HG03045 (cell line): ENCODE data around the gene ZBTB3.
"Not testable (repeated sequence)": the region's sequence is repeated elsewhere in the genome, so short reads cannot be mapped to it uniquely, and the experiment has no call there.

Experiments used
- ATAC-seq: cut with Tn5 transposase; IDR thresholded peaks from one replicate; pipeline ENCODE4 v1.9.1; 2021; ENCODE audit warnings: mild to moderate bottlenecking, moderate library complexity; ENCODE audit not compliant: unreplicated experiment

ZBTB3 gene

DNA sequence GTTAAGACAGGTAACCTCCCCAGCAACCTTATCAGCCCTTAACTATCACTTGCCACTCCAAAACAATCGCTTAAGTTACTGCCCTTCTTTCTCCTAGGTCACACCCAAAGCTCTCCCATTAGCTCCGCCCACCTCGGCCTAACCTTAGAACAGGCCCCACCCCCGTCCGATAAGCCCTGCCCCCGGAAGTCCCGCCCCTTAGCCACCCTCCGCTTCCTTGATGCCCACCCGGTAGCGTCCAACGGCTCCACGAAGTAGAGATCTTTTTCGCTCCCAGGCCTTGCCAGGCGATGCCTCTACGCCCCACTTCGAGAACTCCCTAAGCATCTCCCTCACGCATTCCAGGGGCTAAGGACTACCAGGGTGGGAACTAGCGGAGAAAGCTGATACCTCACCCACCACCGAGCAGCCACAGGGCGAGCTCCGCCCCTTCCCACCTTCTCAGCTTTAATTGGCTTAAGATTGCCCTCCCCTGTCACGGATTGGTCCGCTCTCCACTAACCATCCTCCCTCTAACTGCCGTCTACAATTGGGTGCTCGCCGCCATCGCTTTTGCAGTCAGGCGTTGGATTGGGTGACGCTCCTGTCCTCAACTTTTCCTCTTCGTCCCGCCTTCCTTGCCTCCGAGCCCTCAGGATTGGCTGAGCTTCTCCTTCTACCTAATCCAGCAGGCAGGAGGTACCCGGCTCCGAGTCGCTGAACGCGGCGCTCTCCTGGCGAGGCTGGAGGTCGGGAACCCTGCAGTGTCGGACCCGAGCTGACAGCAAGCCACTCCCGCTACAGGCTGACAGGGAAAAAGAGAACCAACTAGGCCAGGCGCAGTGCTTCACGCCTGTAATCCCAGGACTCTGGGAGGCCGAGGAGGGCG, at the start of gene ZBTB3:
ZBTB3 (minus strand) TSS at position 425 of the 868 bp plus-strand sequence. CDS start 496 bp downstream, outside the sequence.
- peak; percentile 96 for ATAC-seq

DNA sequence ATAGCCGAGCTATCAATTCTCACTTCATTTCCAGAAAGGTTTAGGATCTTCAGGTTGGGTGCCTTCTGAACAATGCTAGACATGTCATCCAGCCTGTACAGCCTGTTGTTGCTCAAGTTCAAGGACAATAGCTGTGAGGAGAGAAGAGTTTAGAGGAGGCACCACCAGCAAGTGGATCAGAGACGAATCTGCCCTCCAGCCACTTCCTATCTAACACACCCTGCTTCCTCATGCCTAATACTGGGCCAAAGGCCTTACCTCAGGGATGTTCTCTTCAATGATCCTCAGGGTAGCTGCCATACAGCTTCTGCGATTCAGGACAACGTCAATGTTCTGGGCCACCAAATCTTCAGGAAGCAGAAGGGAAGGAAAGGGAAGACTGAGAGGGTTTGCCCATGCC, 47.1 kb upstream of the ZBTB3 start:
- ATAC-seq = no peak

DNA sequence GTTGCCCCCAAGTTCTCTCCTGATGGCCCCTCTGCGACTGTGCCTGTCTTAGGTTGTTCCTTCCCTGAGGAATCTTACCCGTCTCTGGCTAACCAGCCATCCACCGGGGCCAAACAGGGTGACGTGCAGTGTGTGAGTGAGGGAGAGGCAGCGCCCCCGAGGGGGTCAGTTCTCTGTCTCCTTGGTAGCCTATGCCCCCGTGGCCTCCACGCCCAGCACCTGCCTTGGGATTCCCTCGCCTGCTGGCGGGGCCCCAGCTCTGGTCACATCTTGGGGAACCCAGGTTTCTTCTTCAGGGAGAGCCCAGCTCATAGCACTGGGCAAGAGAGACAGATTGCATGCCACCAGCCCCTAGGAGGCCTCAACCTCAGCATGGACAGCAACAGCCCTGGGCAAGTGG, 45.5 kb upstream of the ZBTB3 start:
- no peak for ATAC-seq

DNA sequence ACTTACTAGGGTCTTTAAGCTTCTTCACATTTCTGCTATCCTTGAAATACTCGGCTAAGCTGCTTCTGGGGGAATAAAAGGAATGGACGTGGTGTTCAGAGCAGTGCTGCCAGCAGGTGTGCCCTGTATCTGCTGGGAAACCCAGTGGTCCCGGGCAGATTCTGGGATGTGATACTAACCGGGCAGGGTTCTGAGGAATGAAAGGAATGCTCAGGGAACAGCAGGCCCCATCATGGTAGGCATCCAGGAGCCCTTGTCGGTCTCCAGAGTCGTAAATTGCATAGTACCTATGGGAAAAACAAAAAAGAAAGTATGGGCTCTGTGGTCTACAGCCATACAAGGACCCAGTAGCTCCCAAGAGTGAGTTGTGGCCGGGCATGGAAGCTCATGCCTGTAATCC, 42.3 kb upstream of the ZBTB3 start:
- ATAC-seq = no peak

DNA sequence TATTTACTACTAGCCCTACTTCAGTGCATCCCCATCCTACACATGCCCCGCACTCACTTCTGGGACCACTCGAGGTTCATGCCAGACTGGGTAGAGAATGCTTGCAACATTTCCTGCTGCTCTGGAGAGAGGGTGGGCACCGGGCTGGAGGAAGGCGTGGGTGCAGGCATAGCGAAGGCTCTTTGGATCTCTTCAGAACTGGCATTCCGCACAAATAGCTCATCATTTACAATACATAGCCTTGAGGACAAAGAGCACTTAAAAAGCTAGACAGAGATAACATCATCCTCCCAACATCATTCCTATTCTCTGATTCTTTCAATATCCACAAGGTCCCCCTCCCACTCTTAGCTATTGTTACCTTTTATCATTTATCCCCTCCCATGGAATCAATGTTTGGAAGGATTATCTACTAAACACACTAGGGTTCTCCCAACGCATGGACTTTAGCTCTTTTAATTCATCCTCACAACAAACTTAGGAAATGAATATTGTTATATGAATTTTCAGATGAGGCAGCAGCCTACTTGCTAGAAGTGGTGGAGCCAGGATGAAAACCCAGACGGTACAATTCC, 40.3 kb upstream of the ZBTB3 start:
- no peak for ATAC-seq

DNA sequence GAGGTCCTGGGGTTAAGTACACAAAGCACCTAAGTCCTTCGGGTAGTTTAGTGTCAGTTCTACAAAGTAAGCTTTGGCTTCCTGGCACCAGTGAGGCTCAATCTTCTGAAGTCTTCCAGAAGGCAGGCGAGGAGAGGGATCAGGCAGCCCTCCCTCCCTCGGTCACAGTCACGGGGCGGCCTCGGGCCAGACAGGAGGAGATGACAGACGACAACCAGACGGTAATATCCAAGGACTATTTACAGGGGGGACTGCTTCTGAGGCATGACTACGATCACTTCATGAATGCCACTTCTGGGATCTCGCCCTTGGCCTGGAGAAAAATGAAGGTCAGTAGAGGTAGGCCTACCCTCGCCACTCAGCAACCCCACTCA, 38.2 kb upstream of the ZBTB3 start:
- ATAC-seq = peak; percentile 3

DNA sequence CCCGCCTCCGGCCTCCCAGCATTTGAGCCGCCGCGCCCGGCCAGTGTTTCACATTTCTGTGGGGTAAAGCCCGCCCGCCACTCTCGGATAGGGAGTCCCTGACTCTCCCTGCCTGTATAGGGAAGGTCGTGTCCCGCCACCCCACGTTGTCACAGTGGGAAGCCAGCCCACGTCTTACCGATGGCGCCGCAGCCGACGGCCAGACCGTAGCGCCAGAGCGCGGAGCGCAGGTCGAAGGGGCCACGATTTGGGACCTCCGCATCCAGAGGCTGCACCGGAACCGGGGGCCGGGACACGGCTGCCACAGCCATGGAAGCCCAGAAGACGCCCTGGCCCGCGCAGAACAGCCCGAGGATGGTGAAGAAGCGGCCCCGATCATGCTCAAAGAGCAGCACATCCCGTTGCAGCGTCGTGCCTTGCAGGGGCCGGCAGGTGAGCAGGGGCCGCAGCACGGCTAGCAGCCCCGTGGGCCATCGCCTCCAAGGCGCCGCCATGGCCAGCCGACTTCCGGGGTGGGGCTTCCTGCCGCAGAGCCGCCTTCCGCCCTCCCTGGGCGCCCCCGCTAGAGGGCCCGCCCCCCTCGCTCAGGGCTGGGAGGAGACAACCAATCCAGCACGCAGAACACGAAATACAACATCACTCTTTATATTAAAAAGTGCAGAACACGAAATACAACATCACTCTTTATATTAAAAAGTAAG, 37.7 kb upstream of the ZBTB3 start, which contains the start of gene TMEM223:
TMEM223 (minus strand) TSS at position 506 of the 701 bp plus-strand sequence; CDS start at position 494, 12 bp downstream.
- peak; percentile 55 for ATAC-seq

DNA sequence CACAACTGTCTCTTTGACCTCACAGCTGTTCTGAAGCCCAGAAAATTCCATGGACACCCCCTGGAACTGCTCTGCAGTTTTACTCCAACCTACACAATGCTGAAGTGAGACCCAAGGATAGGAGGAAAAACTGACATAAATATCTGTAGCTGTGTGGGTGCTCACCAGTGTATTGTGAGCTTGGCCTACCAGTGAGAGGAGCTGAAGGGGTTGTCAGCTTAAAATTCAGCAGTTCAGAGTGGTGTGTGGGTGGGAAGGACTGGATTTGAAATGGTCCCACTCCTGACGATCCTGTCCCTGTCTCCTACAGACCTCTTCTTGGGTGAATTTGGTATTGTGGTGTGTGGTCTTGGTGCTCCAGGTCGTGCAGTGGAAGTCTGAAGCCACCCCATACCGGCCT, 35.6 kb upstream of the ZBTB3 start:
- ATAC-seq = no peak

DNA sequence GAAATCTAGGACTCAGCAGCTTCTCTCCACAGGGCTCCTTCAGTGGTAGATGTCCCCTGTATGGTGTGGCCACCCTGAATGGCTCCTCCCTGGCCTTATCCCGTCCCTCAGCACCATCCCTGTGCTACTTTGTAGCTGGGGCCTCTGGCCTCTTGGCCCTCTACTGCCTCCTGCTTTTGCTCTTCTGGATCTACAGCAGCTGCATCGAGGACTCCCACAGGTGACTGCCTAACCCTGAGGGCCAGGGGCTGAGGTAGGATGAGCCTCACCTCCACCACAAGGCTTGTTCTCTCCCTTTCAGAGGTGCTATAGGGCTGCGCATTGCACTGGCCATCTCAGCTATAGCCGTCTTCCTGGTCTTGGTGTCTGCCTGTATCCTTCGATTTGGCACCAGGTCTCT, 35.0 kb upstream of the ZBTB3 start:
- ATAC-seq = no peak

DNA sequence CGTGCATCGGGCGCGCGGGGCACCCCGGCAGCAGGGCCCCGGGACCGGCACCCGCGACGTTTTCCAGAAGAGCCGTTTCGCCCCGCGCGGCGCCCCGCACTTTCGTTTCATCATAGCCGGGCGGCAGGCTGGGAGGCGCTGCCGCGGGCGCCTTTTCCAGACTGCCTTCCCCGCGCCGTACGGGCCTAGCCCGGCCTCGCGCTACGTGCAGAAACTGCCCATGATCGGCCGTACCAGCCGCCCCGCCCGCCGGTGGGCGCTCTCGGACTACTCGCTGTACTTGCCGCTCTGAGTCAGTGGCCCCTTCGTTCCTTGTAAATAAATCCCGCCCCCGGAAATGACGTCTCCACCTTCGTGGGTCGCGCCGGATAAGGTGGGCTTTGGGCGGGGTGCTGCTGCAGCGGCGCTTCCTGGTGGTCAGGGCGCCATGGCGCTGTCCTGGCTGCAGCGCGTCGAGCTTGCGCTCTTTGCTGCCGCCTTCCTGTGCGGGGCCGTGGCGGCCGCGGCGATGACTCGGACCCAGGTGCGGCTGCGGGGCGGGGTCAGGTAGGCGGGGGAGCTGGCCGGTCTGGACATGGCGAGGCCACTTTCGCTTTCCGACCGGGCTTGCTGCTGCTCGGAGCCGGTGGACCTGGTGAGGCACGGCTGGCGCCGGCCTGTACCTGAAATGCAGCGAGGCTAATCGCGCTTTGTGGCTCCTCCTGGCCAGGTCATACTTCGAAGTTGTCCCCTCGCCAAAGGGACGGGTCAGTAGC, 33.2 kb upstream of the ZBTB3 start, which contains the start of gene TMEM179B:
TMEM179B (plus strand) TSS at position 398 of the 755 bp plus-strand sequence; CDS start at position 428, 30 bp downstream.
- peak; percentile 65 for ATAC-seq

DNA sequence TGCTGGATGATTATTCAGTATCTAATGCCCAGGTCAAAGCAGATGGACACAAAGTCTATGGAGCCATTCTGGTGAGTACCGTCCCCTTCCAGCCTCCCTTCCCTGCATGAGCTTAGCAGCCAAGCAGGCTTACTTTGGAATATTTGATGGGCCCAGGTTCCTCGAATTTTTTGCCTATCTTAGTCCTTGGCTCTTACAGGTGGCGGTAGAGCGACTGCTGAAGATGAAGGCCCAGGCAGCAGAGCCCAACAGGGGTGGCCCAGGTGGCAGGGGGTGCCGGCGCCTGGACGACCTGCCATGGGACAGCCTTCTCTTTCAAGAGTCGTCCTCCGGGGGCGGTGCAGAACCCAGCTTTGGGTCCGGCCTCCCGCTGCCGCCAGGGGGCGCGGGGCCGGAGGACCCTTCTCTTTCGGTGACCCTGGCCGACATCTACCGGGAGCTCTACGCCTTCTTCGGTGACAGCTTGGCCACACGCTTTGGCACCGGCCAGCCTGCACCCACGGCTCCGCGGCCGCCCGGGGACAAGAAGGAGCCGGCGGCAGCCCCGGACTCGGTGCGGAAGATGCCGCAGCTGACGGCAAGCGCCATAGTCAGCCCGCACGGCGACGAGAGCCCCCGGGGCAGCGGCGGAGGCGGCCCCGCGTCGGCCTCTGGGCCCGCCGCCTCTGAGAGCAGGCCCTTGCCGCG, 32.5 kb upstream of the ZBTB3 start:
- peak; percentile 65 for ATAC-seq

DNA sequence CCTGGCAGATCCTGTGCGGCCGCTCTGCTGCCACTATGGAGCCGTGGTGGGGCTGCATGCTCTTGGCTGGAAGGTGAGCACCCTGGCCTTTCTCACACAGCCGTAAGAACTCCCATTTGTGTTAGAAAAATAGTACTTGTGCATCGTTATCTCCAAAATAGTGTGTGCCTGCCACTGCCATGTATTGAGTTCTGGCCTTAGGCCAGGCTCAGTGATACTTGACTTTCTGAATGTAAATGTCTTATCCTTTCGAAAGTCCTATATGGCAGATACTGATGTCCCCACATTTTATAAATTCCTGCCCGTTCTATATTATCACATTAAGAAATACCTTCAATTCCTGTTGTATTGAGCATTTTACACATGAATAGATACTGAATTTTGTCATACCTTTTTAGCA, 28.8 kb upstream of the ZBTB3 start:
- no peak for ATAC-seq

DNA sequence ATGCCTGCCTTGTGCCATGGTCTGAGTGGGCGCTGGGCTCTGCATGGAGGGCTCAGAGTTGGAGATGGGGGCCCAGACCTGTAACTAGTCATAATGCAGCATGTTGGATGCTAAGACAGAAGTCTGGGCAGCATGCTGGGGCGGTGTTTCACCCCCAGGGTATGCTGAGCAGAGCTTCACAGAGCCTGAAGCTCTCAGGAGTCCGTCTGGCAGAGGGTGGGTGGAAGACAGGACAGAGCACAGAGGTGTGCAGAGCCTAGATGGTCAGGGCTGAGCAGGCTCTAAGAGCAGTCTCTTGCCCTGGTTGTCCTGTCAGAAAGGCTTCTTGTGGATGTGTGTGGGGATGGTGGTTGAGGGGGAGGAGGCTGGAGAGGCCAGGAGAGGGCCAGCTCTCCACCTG, 24.5 kb upstream of the ZBTB3 start:
- no peak for ATAC-seq

DNA sequence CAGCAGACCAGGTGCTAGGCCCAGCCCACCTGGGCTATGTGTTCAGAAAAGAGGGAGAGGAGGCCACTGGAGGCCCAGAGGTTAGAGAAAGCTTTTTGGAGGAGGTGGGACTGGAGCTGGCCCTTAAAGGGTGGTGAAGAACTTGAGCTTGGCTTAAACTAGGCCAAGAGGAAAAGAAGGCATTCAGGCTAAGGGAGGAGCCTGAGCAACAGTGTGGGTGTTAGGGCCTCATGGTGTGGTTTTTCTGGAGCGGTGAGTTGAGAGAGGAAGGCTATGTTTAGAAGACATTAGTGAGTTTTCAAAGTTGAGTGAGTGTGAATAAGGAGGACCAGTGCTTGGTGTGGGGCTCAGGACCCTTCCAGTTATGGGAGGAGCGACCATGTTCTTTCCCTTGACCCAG, 23.4 kb upstream of the ZBTB3 start:
- no peak for ATAC-seq

DNA sequence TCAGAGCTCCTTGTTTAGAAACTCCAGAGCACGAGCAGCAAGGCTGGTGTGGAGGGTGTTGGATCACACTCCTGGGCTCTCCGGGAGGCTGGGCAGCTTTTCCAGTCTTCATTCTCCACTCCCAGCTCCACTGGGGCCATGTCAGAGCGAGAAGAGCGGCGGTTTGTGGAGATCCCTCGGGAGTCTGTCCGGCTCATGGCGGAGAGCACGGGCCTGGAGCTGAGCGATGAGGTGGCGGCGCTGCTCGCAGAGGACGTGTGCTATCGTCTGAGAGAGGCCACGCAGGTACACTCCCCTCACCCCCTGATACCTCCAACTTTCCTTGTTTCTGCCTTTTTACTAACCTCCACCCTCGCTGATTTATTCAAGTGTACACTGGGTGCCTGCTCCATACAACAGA, 21.7 kb upstream of the ZBTB3 start:
- no peak for ATAC-seq

DNA sequence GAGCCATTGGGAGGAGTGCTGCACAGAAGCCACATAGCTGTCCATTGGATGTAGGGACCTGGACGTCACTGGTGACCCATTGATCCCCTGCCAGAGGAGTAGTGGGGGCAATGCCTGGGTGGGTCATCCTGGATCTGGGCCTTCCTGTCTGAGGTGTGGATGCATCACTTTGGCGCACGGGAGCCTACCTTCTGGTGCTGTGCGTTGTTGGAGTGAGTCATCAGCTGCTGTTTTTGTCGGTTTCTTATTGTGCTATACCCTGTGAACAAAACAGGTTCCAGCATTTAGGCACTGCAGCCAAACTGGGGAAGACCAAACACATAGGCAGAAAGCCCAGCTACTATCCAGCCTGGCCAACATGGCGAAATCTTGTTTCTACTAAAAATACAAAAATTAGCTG, 20.4 kb upstream of the ZBTB3 start:
- no peak for ATAC-seq

DNA sequence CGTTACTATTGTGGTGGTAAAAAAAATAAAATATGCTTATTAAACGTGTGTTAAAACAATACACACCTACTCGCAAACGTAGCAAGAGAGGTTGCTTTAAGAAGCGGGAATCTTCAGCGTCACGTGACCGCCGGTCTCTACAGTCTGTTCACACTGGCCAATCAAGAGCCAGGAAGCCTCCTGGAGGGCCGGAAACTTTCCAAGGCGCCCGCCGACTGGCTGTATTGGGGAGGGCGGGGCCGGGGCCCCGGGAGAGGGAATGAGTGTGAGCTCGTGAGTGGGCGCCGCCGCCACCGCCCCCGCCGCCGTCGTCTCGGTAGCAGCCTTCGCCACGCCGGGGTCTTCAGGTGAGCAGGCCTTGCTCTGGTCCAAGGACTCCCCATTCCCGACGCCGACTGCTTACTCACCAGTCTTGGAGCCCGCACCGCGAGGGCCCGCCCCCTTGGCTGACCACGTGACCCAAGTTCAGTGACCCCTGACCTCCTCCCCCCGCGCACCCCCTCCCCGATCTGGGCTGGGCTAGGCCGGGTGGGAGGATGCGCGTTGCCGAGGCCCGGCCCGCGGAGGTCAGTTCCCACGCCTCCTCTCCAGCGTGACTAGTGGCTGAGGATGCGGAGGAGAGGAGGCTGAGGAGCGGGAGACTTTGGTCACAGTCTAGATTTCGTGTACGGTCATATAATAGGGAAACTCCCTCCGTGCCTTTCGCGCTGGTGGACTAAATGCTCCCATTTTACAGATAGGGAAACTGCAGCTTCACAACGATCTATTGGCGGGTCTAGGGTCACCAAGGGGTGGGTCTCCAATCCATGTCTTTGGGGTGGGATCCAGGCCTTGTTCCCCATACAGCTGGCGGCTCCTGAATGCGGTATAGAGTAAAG, 17.4 kb upstream of the ZBTB3 start, which contains the start of gene TAF6L:
TAF6L (plus strand) TSS at position 253 of the 878 bp plus-strand sequence. CDS start 4,388 bp downstream, outside the sequence.
- ATAC-seq = peak; percentile 83

DNA sequence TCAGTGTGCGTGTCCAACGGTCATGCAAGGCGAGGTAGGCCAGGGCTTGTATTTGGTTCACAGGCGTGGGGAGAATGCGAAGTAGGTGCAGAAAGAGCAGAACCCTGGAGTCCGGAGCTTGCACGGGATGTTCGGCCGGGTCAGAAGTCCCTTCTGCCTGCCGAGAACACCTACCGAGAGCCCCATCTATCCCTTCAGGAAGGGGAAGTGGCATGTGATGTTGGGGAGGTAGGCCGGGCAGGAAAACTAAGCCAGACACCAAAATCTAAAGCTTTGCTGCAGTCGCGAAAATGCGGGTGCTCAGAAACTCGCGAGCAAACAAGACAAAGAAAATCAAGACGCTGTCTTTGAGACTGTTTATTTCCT, 16.8 kb upstream of the ZBTB3 start:
- ATAC-seq = no peak

DNA sequence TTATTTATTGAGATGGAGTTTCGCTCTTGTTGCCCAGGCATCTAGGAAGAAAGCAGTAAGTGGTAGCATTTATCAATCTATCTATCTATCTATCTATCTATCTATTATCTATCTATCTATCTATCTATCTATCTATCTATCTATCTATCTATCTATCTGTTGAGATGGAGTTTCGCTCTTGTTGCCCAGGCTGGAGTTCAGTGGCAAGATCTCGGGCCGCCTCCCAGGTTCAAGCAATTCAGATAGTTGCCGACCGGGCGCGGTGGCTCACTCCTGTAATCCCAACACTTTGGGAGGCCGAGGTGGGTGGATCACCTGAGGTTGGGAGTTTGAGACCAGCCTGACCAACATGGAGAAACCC, 6.9 kb upstream of the ZBTB3 start:
- ATAC-seq = not testable (repeated sequence)
